Stimulated activated CD4-positive, alpha-beta T cell treated with anti-CD3 and anti-CD28 coated beads, Interleukin-1b, Interleukin-23, amount 100 ng/mL, for 4 hours (primary cell): ENCODE measurements around the gene IL36B.

Experiments
- DNase-seq, 2 donors: peaks; one replicate each; pipeline ENCODE4 v3.0.0-alpha.2; 2020; ENCODE audit warnings: low read depth in 2 of 2

IL36B gene

DNA sequence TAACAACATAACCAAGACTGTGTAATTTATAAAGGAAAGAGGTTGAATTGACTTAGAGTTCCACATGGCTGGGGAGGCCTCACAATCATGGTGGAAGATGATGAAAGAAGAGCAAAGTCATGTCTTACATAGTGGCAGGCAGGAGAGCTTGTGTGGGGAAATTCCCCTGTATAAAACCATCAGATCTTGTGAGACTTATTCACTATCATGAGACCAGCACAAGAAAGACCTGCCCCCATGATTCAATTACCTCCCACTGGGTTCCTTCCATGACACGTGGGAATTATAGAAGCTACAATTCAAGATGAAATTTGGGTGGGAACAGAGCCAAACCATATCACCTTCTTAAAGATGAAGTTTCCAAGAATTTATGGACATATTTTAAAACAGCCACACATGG lies 3.9 kb upstream of the IL36B start:
- DNase-seq: no peak

DNA sequence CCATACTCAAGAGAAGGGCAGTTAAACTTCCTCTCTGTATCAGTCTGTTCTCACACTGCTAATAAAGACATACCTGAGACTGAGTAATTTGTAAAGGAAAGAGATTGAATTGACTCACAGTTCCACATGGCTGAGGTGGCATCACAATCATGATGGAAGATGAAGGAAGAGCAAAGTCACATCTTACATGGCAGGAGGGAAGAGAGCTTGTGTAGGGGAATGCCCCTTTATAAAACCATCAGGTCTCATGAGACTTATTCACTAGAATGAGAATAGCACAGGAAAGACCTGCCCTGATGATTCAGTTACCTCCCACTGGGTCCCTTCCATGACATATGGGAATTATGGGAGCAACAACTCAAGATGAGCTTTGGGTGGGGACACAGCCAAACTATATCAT lies 1.4 kb upstream of the IL36B start:
- no peak for DNase-seq

- no peak for DNase-seq
These were observed 999 bp upstream of the IL36B start for GRCh38 chr2:113053666-113054065.

DNA sequence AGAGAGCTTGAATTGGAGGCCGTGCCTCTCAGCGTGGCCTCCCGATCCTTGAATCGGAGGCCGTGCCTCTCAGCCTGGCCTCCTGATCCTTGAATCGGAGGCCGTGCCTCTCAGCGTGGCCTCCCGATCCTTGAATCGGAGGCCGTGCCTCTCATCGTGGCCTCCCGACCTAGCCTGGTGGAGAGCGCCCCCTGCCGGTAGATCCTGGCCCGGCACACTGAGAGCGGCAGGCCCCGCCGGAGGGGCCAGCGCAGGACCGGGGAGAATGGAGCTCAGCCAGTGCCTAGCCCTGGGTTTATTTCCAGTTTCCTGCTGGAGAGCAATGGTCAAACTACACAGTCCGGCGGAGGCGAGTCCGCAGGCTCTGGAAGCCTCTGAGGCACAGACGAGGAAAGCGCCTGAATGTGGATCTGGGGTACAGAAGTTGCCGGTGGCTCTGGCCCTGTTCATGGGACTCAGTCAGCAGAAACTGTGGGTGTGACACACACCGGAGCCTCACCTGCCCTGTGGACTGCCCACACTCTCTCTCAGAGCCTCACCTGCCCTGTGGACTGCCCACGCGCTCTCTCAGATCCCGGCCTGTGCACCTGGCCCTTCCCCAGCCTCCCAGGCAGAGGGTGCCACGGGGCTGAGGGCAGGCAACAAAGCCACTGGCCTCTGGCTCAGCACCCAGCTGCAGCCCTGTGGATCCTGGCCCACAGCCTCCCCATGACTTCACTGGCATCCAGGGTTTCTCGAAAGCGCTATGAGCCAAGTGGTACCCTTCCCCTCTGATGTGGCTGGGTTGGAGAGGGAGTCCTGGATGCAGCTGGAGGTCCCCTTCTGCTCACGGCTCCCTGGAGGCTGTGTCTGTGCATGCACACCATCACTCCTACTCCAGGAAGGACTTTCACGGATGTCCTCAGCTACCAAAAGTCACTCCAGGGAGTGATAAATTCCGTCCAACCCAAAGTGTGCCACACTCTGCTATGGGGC lies 1.5 kb downstream of the IL36B start:
- no peak for DNase-seq

DNA sequence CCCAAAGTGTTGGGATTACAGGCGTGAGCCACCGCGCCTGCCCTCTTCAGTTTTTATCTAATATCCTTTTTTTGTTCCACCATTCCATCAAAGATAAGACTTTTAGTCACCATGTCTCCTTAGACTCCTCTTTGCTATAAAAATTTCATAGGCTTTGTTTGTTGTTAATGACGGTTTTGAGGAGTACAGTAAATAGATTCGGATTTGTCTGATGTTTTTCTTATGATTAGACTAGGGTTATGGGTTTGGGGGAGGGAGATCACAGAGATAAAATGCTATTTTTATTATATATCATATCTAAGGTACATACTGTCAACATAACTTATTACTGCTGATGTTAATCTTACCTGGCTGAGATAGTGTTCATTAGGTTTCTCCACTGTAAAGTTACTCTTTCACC lies 6.2 kb downstream of the IL36B start:
- DNase-seq: no peak

DNA sequence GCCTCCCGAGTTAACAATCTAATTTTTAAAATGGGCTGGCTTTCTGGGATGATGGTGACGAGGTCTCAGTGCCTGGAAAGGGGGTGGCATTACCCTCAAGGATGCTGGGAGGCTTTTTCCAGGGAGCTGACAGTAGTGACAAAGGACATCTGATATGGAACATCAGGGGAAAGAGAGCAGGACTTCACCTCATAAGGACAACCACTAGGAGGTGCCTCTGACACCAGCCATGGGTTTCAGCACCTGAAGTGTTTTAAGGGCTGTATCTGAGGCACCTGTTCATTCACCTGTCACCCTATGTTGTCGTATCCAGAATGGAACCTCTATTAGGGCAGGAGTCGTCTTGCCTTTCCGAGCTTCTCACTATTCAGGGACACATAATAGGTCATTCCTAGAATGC lies 10.8 kb downstream of the IL36B start:
- no peak for DNase-seq

DNA sequence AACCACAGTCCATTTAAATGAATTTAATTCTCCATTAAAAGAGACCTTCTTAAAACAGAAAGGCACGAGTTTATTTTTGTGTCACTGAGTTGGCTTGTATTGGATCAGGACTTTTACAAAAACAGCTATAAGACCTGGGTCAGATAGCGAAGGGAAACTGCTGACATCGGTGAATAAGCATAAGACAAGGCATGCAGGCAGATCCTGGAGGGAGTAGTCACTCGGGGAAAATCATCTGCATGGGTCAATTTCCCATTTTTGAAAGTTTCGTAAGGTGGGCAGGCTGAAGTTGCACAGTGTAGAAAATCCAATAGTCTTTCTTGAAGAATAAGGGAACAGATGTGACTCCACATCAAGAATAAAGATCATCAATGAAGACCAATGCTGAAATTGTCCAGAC lies 12.9 kb downstream of the IL36B start:
- no peak for DNase-seq

- DNase-seq: no peak
These were observed 13.5 kb downstream of the IL36B start for GRCh38 chr2:113039158-113039557.

GRCh38 chr2:113038291-113038690 lies 14.4 kb downstream of the IL36B start:
- no peak for DNase-seq

GRCh38 chr2:113036763-113037162 lies 15.9 kb downstream of the IL36B start:
- DNase-seq: no peak

DNA sequence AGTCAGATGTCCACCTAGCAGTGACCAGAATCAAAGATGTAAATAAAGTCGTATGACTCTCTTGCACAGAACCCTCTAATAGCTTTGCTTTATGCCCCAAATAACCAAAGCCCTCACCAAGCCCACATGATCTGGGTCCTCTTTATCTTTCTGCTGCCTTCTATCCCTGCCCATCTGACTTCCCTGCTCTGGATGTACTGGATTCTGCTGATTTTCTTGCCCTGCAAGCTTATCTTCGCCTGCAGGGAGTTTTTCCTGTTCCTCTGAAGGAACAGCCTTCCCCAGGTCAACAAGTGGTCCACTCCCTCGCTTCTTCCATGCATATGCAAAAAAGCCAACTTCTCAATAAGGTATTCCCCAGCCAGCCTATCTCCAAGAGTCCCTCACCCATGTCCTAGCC lies 18.7 kb downstream of the IL36B start:
- no peak for DNase-seq

- DNase-seq: no peak
These were observed 19.9 kb downstream of the IL36B start for GRCh38 chr2:113032737-113033136.

- DNase-seq: no peak
These were observed 24.6 kb downstream of the IL36B start for GRCh38 chr2:113028112-113028511.

DNA sequence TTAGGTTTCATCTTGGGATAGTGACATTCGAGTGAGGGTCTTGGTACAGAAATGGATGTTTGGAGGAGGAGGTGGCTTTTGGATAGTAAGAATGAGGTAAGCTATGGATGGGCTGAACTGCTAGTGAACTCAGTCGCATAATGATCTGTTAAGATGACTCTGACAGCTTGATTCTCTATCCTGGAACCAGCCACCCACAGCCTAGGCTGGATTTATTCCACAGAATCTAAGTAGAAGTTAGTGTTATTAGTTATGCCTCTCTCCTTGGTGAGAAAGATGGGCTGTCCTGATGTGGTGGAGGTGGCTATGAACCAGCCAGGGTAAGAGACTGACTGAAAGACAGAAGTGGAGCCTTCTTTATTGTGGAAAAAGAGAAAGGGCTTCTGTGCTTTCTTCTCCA lies 25.0 kb downstream of the IL36B start:
- DNase-seq: no peak

- DNase-seq: no peak
These were observed 26.9 kb downstream of the IL36B start for GRCh38 chr2:113025737-113026136.

GRCh38 chr2:113024764-113025163 lies 27.9 kb downstream of the IL36B start:
- DNase-seq: no peak

- DNase-seq: no peak
These were observed 31.4 kb downstream of the IL36B start for GRCh38 chr2:113021312-113021711.

DNA sequence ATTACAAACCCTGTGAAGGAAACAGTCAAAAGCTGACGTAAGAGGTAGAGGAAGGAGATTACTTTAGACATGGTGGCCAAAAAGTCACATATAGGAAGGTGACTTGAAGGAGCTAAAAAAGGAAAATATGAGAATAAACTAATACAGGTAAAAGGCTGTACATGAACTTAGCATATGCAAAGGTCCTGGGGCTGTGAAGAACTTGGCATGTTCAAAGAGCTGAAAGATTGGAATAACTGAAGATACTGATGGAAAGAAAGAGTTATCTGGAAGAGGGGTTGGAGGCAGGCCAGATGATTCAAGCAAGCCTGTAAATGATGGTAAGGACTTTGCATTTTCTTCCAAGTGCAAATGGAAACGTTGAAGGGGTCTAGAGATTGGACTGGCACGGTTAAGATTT lies 34.2 kb downstream of the IL36B start:
- DNase-seq: no peak

DNA sequence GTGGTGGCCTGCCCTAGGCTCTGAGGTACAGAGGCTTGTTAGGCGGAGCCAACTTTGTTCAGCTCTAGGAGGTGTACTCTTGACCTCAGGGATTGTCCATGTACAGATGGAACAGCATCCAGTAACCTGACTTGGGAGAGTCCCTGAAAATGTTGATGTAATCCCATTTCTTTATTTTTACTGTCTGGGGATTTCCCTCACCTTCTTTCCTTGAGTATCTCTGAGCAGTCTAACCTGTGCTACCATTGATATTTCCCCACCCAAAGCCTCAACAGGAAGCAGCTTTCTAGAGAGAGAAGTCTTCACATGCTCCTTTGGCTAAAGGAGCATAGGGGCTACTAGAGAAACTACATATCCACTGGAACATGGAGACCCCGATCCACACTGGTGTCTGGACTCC lies 37.0 kb downstream of the IL36B start:
- DNase-seq: no peak

- no peak for DNase-seq
These were observed 37.6 kb downstream of the IL36B start for GRCh38 chr2:113015042-113015441.

- DNase-seq: no peak
These were observed 38.6 kb downstream of the IL36B start for GRCh38 chr2:113014067-113014466.

DNA sequence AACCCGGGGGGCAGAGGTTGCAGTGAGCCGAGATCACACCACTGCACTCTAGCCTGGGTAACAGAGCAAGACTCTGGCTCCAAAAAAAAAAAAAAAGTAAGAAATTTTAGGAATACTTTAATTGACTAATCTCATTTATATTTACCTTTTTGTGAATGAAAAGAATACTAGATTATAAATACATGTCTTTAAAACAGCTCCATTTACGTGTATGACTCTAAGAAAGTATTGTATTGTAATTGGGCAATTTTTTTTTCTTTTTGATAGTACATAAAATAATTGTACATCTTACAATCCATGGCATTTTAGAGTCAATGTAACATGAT lies 39.4 kb downstream of the IL36B start:
- no peak for DNase-seq

DNA sequence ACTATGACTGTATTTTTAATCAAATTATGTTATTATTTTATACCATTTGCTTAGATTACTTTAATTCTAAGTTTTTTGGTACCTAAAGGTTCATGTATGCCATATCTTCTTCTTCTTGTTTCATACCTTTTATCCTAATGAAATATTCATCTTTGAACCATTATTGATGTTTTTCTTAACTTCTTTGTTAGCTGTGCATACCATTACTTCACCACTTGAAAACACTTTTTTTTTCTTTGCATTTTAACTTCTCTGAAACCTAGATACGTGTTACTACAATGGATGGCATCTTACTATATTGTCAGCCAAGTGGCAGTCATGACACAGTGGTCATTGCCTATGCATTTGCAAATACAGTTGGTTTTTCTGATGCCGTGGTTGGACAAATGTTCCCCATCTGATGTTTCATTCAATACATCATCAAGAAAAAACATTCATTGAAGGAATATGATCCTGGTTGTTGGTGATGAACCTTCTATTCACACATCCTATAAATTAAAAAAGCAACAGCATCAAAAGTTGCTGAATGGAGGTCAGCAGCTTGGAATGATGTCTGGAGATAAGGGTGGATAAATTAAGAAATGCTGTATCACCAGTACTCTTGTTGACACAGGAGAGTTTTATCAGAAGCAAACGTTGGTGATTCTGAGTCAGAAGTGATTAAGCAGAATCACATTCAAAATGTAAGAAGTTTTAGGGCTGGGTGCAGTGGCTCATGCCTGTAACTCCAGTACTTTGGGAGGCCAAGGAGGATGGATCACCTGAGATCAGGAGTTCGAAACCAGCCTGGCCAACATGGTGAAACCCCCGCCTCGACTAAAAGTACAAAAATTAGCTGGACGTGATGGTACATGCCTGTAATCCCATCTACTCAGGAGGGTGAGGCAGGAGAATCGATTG lies 40.0 kb downstream of the IL36B start:
- DNase-seq: no peak
